ENCODE data around the gene SEPTIN12. TPM values are rescaled to one million over a fixed set of nuclear protein-coding genes. Genes with fewer than 3 reads are reported as not detected.

Gene SEPTIN12
- total RNA-seq, 2 experiments from 2014 or later, result not detected

- no peaks in the 10 kb centered on the region for H3K9me3 Mint-ChIP-seq
- no peaks in the 10 kb centered on the region for H3K9me3 ChIP-seq (ENCODE audit: control insufficient read depth in 1 of 2, insufficient read depth in 1 of 2, low read length in 2 of 2)
- H3K4me3 ChIP-seq (ENCODE audit: low read length), result peak overlapping the region; percentile 61
- peak overlapping the region; percentile 91 to 94 for H3K27ac ChIP-seq (ENCODE audit: low read depth in 1 of 2, low read length in 2 of 2)
- peaks cover 23% of the 10 kb centered on the region for H3K36me3 Mint-ChIP-seq (ENCODE audit: low read depth)
- H3K4me1 Mint-ChIP-seq (ENCODE audit: low read depth), result peaks cover 22% of the 10 kb centered on the region
- ChIA-PET CTCF (no interaction called here), POLR2A (interaction anchor here (0.9 to 3.0 kb wide), 9 partner anchors 9 to 185 kb away, joined by 3 to 38 read pairs (median 4); partner anchors contain the start of genes ANKS3, DNAAF8, GLYR1 and SEPTIN12)
- intact Hi-C loops (cut with DNase I, micrococcal nuclease), result loop anchor here in 1 of 2 experiments (10.0 kb wide), 1 partner anchor 187 kb away; the partner anchor contains the start of gene UBALD1
- TF ChIP-seq CTCF (IDR thresholded peaks at IDR 0.05), result no peak
- ATAC-seq (ENCODE audit: poor library complexity) (no peak), DNase-seq (peak in 1 of 14 experiments; percentile 45)
- H3K4me3 Mint-ChIP-seq, result peak overlapping the region; percentile 93
- peak overlapping the region; percentile 96 for H3K27ac Mint-ChIP-seq
- no peaks in the 10 kb centered on the region for H3K27me3 ChIP-seq (ENCODE audit: control insufficient read depth in 1 of 2, insufficient read depth in 2 of 2, low read length in 2 of 2)
- H3K36me3 ChIP-seq (ENCODE audit: insufficient read depth, low read length), result peaks cover 30% of the 10 kb centered on the region
- H3K4me1 ChIP-seq (ENCODE audit: insufficient read depth, low read length), result peaks cover 24% of the 10 kb centered on the region
- no peaks in the 10 kb centered on the region for H3K27me3 Mint-ChIP-seq
Observed at GRCh38 chr16:4801051-4801961, 13.2 kb upstream of the SEPTIN12 start.

GRCh38 chr16:4800290-4801041, 12.3 kb upstream of the SEPTIN12 start:
- DNase-seq, result peak in 1 of 14 experiments; percentile 41
- no peaks in the 10 kb centered on the region for H3K27me3 ChIP-seq (ENCODE audit: control insufficient read depth in 1 of 2, insufficient read depth in 2 of 2, low read length in 2 of 2)
- ChIA-PET POLR2A (interaction anchor here (1.3 to 3.0 kb wide), 2 partner anchors 32 to 66 kb away, joined by 3 to 38 read pairs; partner anchors contain the start of genes ANKS3 and DNAAF8), CTCF (no interaction called here)
- no peaks in the 10 kb centered on the region for H3K27me3 Mint-ChIP-seq
- H3K9me3 Mint-ChIP-seq, result no peaks in the 10 kb centered on the region
- intact Hi-C loops (cut with DNase I, micrococcal nuclease), result loop anchor here in 1 of 2 experiments (10.0 kb wide), 1 partner anchor 186 kb away; the partner anchor contains the start of gene UBALD1
- no peak for ATAC-seq (ENCODE audit: poor library complexity)
- peaks cover 18% of the 10 kb centered on the region for H3K36me3 Mint-ChIP-seq (ENCODE audit: low read depth)
- H3K4me3 Mint-ChIP-seq, result peak overlapping the region; percentile 81
- no peak overlapping the region for H3K27ac ChIP-seq (ENCODE audit: low read depth in 1 of 2, low read length in 2 of 2)
- peaks cover 24% of the 10 kb centered on the region for H3K4me1 ChIP-seq (ENCODE audit: insufficient read depth, low read length)
- peaks cover 27% of the 10 kb centered on the region for H3K36me3 ChIP-seq (ENCODE audit: insufficient read depth, low read length)
- no peak overlapping the region for H3K4me3 ChIP-seq (ENCODE audit: low read length)
- peak overlapping the region; percentile 96 for H3K27ac Mint-ChIP-seq
- no peaks in the 10 kb centered on the region for H3K9me3 ChIP-seq (ENCODE audit: control insufficient read depth in 1 of 2, insufficient read depth in 1 of 2, low read length in 2 of 2)
- TF ChIP-seq CTCF (IDR thresholded peaks at IDR 0.05), result no peak
- H3K4me1 Mint-ChIP-seq (ENCODE audit: low read depth), result peaks cover 22% of the 10 kb centered on the region

- ATAC-seq (ENCODE audit: poor library complexity) (no peak), DNase-seq (no peak)
- Histone ChIP-seq H3K9me3 (ENCODE audit: control insufficient read depth in 1 of 2, insufficient read depth in 1 of 2, low read length in 2 of 2) (no peaks in the 10 kb centered on the region), H3K27ac (ENCODE audit: low read depth in 1 of 2, low read length in 2 of 2) (no peak overlapping the region), H3K27me3 (ENCODE audit: control insufficient read depth in 1 of 2, insufficient read depth in 2 of 2, low read length in 2 of 2) (no peaks in the 10 kb centered on the region), H3K36me3 (ENCODE audit: insufficient read depth, low read length) (peaks cover 16% of the 10 kb centered on the region), H3K4me3 (ENCODE audit: low read length) (no peak overlapping the region), H3K4me1 (ENCODE audit: insufficient read depth, low read length) (peaks cover 24% of the 10 kb centered on the region)
- Mint-ChIP-seq H3K36me3 (ENCODE audit: low read depth) (peaks cover 7% of the 10 kb centered on the region), H3K27me3 (no peaks in the 10 kb centered on the region), H3K27ac (peak overlapping the region; percentile 44), H3K4me3 (no peak overlapping the region), H3K4me1 (ENCODE audit: low read depth) (peaks cover 22% of the 10 kb centered on the region), H3K9me3 (no peaks in the 10 kb centered on the region)
- ChIA-PET POLR2A (no interaction called here), CTCF (no interaction called here)
- intact Hi-C loops (cut with DNase I, micrococcal nuclease), result no loop called here
- TF ChIP-seq CTCF (IDR thresholded peaks at IDR 0.05), result no peak
Observed at GRCh38 chr16:4799171-4799855, 11.2 kb upstream of the SEPTIN12 start.
